H9 (cell line): ENCODE results near the gene REEP1. TPM values are rescaled to one million over a fixed set of nuclear protein-coding genes. Genes with fewer than 3 reads are reported as not detected.

Source experiments
- DNase-seq: peaks from one replicate; pipeline ENCODE4 v3.0.0-alpha.2; 2017
- H2AFZ ChIP-seq: one replicate; pipeline ENCODE4 v1.6.1; 2013; ENCODE audit warnings: mild to moderate bottlenecking, low read length, control low read depth, moderate library complexity
- H2AK5ac ChIP-seq: 2 replicates; pipeline ENCODE4 v1.6.1; 2013; ENCODE audit warnings: low read length, control low read depth, mixed read lengths; ENCODE audit not compliant: insufficient read length
- H2BK120ac ChIP-seq: one replicate; pipeline ENCODE4 v1.6.1; 2013; ENCODE audit warnings: low read depth, mild to moderate bottlenecking, low read length, control low read depth, inconsistent platforms; ENCODE audit not compliant: poor library complexity, severe bottlenecking
- H2BK12ac ChIP-seq: 2 replicates; pipeline ENCODE4 v1.6.1; 2013; ENCODE audit warnings: low read length, control low read depth, mixed read lengths, low read depth; ENCODE audit not compliant: insufficient read length
- H2BK15ac ChIP-seq: 2 replicates; pipeline ENCODE4 v1.6.1; 2013; ENCODE audit warnings: low read depth, low read length, control low read depth
- H2BK20ac ChIP-seq: one replicate; pipeline ENCODE4 v1.6.1; 2013; ENCODE audit warnings: low read depth, mild to moderate bottlenecking, low read length, control low read depth, inconsistent platforms; ENCODE audit not compliant: poor library complexity, severe bottlenecking
- H2BK5ac ChIP-seq: 2 replicates; pipeline ENCODE4 v1.6.1; 2013; ENCODE audit warnings: low read length, control low read depth, mixed read lengths; ENCODE audit not compliant: insufficient read length
- H3K14ac ChIP-seq: 2 replicates; pipeline ENCODE4 v1.6.1; 2013; ENCODE audit warnings: low read length, control low read depth; ENCODE audit not compliant: insufficient read depth
- H3K18ac ChIP-seq: 2 replicates; pipeline ENCODE4 v1.6.1; 2013; ENCODE audit warnings: low read depth, mild to moderate bottlenecking, mixed read lengths, low read length, control low read depth; ENCODE audit not compliant: insufficient read length
- H3K23ac ChIP-seq: 2 replicates; pipeline ENCODE4 v1.6.1; 2013; ENCODE audit warnings: low read length, control low read depth, mixed read lengths, low read depth; ENCODE audit not compliant: insufficient read length
- H3K23me2 ChIP-seq: 2 replicates; pipeline ENCODE4 v1.6.1; 2013; ENCODE audit warnings: low read depth, mild to moderate bottlenecking, mixed read lengths, low read length, control low read depth; ENCODE audit not compliant: insufficient read length, poor library complexity, severe bottlenecking
- H3K27ac ChIP-seq: 2 replicates; pipeline ENCODE4 v1.5.1; 2013; ENCODE audit warnings: low read length, control low read depth, mixed read lengths, low read depth; ENCODE audit not compliant: insufficient read length
- H3K27me3 ChIP-seq: 2 replicates; pipeline ENCODE4 v1.6.1; 2013; ENCODE audit warnings: low read length, control low read depth, inconsistent platforms; ENCODE audit not compliant: insufficient read depth
- H3K4ac ChIP-seq: 2 replicates; pipeline ENCODE4 v1.6.1; 2013; ENCODE audit warnings: low read depth, mild to moderate bottlenecking, control low read depth, inconsistent platforms, low read length, moderate library complexity
- H3K4me1 ChIP-seq: 2 replicates; pipeline ENCODE4 v1.6.1; 2013; ENCODE audit warnings: low read length, control low read depth, inconsistent platforms; ENCODE audit not compliant: insufficient read depth
- H3K4me2 ChIP-seq: 2 replicates; pipeline ENCODE4 v1.6.1; 2013; ENCODE audit warnings: low read length, control low read depth, mixed read lengths; ENCODE audit not compliant: insufficient read length, insufficient read depth
- H3K56ac ChIP-seq: 2 replicates; pipeline ENCODE4 v1.6.1; 2013; ENCODE audit warnings: low read depth, mild to moderate bottlenecking, mixed read lengths, low read length, control low read depth; ENCODE audit not compliant: insufficient read length
- H3K79me1 ChIP-seq: 2 replicates; pipeline ENCODE4 v1.6.1; 2013; ENCODE audit warnings: low read depth, mild to moderate bottlenecking, moderate library complexity, low read length, control low read depth, inconsistent platforms; ENCODE audit not compliant: insufficient read depth, poor library complexity, severe bottlenecking
- H3K79me2 ChIP-seq: 2 replicates; pipeline ENCODE4 v1.6.1; 2013; ENCODE audit warnings: low read length, control low read depth, inconsistent platforms; ENCODE audit not compliant: insufficient read depth
- H3K9ac ChIP-seq: 2 replicates; pipeline ENCODE4 v1.6.1; 2013; ENCODE audit warnings: low read length, control low read depth, mixed read lengths; ENCODE audit not compliant: insufficient read length; ENCODE audit errors: extremely low read depth
- H3K9me3 ChIP-seq: one replicate; pipeline ENCODE4 v1.6.1; 2013; ENCODE audit warnings: low read depth, low read length, inconsistent platforms; ENCODE audit not compliant: control insufficient read depth
- H3T11ph ChIP-seq: one replicate; pipeline ENCODE4 v1.6.1; 2013; ENCODE audit warnings: mild to moderate bottlenecking, low read length, control low read depth, inconsistent platforms
- H4K20me1 ChIP-seq: one replicate; pipeline ENCODE4 v1.6.1; 2013; ENCODE audit not compliant: control insufficient read depth, insufficient read length, insufficient read depth
- H4K5ac ChIP-seq: 2 replicates; pipeline ENCODE4 v1.6.1; 2013; ENCODE audit warnings: low read depth, mild to moderate bottlenecking, mixed read lengths, low read length, control low read depth; ENCODE audit not compliant: insufficient read length
- H4K8ac ChIP-seq: replicated peaks from 2 replicates; pipeline ENCODE4 v1.6.1; 2013; ENCODE audit warnings: low read length, control low read depth, mixed read lengths, low read depth; ENCODE audit not compliant: insufficient read length
- H4K91ac ChIP-seq: 2 replicates; pipeline ENCODE4 v1.6.1; 2013; ENCODE audit warnings: low read depth, mild to moderate bottlenecking, moderate library complexity, mixed read lengths, low read length, control low read depth; ENCODE audit not compliant: insufficient read length
- H3K27ac Mint-ChIP-seq, 3 experiments: 2 replicates in 2 of 3; 3 replicates in 1 of 3; pipeline ENCODE4 v1.8.0; 2020 to 2021; ENCODE audit warnings: mixed read lengths in 3 of 3, mild to moderate bottlenecking in 1 of 3, moderate library complexity in 1 of 3
- H3K27me3 Mint-ChIP-seq: 2 replicates; pipeline ENCODE4 v1.8.0; 2021; ENCODE audit warnings: low read depth, mild to moderate bottlenecking, moderate library complexity, mixed read lengths
- H3K36me3 Mint-ChIP-seq, 3 experiments: 2 replicates in 2 of 3; 3 replicates in 1 of 3; pipeline ENCODE4 v1.8.0; 2020 to 2021; ENCODE audit warnings: low read depth in 3 of 3, mixed read lengths in 3 of 3; ENCODE audit not compliant: insufficient read depth in 1 of 3
- H3K4me1 Mint-ChIP-seq, 2 experiments: 2 replicates each; pipeline ENCODE4 v1.8.0; 2020; ENCODE audit warnings: mixed read lengths in 2 of 2
- H3K4me3 Mint-ChIP-seq, 2 experiments: 2 replicates in 1 of 2; 3 replicates in 1 of 2; pipeline ENCODE4 v1.8.0; 2020 to 2021; ENCODE audit warnings: mild to moderate bottlenecking in 2 of 2, mixed read lengths in 2 of 2, moderate library complexity in 1 of 2
- H3K9me3 Mint-ChIP-seq, 2 experiments: 2 replicates in 1 of 2; 3 replicates in 1 of 2; pipeline ENCODE4 v1.8.0; 2020; ENCODE audit warnings: mild to moderate bottlenecking in 2 of 2, mixed read lengths in 2 of 2, moderate library complexity in 1 of 2
- WGBS: extraction: QIAGEN DNeasy Blood & Tissue Kit; methylation state at CpG from one replicate; pipeline ENCODE4 v1.1.7; 2013; ENCODE audit warnings: missing lambda C conversion rate, low lambda C conversion rate, mixed read lengths; ENCODE audit not compliant: insufficient read length; ENCODE audit errors: extremely low coverage; 5-methylcytosine and 5-hydroxymethylcytosine counted together
- total RNA-seq: library from RNA; stranded (reverse); gene quantifications from 2 replicates; pipeline ENCODE4 v1.2.1, GENCODE V29; 2021
- TF ChIP-seq, protein P1 (sequence below): fragments of 200-600 bp; sonication (generic); conservative IDR thresholded peaks from 3 replicates; pipeline ENCODE4 v1.8.0; 2021; ENCODE audit warnings: antibody characterized with exemption, mild to moderate bottlenecking

The REEP1 gene
- total RNA-seq, 1 experiment from 2014 or later = 1.3 TPM

- Histone ChIP-seq H3K79me2 (no peaks in the 10 kb centered on the region), H2AK5ac (no peak overlapping the region), H3K4me1 (peaks cover 5% of the 10 kb centered on the region; the same call in 1 of the 2 replicates), H3K23ac (no peak overlapping the region), H3K4me2 (no peak overlapping the region), H3K27ac (no peak overlapping the region), H2BK20ac (no peak overlapping the region), H3K14ac (no peak overlapping the region), H3K56ac (no peak overlapping the region), H4K5ac (no peak overlapping the region), H3K18ac (no peak overlapping the region), H3K79me1 (no peaks in the 10 kb centered on the region), H2BK5ac (no peak overlapping the region), H3K27me3 (no peaks in the 10 kb centered on the region), H2BK15ac (no peak overlapping the region), H2AFZ (no peak overlapping the region), H3T11ph (no peak overlapping the region), H3K23me2 (no peaks in the 10 kb centered on the region), H4K8ac (no peak overlapping the region), H3K4ac (no peak overlapping the region), H4K91ac (no peak overlapping the region), H2BK120ac (no peak overlapping the region), H4K20me1 (no peaks in the 10 kb centered on the region), H3K9ac (no peak overlapping the region), H2BK12ac (no peak overlapping the region), H3K9me3 (no peaks in the 10 kb centered on the region)
- DNase-seq = no peak
- no CpG with 5 or more reads among the region's 2 CpGs for WGBS
- Mint-ChIP-seq H3K4me1 (peaks cover 18 to 20% of the 10 kb centered on the region in 2 experiments), H3K36me3 (peaks cover 0 to 6% (median 2%) of the 10 kb centered on the region in 3 experiments; a peak in 4 of 7 replicates), H3K27me3 (peaks cover 4% of the 10 kb centered on the region), H3K27ac (0 out of 7 replicates have a peak overlapping the region, but pooled peaks of 1 of the 3 experiments have one; percentile 37), H3K9me3 (peaks cover 3 to 7% of the 10 kb centered on the region in 2 experiments; a peak in 4 of 5 replicates), H3K4me3 (no peak overlapping the region)
- TF ChIP-seq, protein P1, sequence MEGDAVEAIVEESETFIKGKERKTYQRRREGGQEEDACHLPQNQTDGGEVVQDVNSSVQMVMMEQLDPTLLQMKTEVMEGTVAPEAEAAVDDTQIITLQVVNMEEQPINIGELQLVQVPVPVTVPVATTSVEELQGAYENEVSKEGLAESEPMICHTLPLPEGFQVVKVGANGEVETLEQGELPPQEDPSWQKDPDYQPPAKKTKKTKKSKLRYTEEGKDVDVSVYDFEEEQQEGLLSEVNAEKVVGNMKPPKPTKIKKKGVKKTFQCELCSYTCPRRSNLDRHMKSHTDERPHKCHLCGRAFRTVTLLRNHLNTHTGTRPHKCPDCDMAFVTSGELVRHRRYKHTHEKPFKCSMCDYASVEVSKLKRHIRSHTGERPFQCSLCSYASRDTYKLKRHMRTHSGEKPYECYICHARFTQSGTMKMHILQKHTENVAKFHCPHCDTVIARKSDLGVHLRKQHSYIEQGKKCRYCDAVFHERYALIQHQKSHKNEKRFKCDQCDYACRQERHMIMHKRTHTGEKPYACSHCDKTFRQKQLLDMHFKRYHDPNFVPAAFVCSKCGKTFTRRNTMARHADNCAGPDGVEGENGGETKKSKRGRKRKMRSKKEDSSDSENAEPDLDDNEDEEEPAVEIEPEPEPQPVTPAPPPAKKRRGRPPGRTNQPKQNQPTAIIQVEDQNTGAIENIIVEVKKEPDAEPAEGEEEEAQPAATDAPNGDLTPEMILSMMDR = no peak
These were observed 27.5 kb upstream of the REEP1 start for GRCh38 chr2:86364894-86365293.
